Neural progenitor cell (in vitro differentiated cells): Measurements from ENCODE around the gene SPAG9.

ENCODE experiments used
- CTCF ChIP-seq: fragments of 200-600 bp; sonication (generic); IDR thresholded peaks from 2 replicates; pipeline ENCODE4 v1.5.1; 2017; ENCODE audit warnings: antibody characterized with exemption, mild to moderate bottlenecking
- EZH2 ChIP-seq: fragments of 200-600 bp; sonication (generic); IDR thresholded peaks from 2 replicates; pipeline ENCODE4 v1.6.1; 2017; ENCODE audit warnings: antibody characterized with exemption, mild to moderate bottlenecking, moderate library complexity

DNA sequence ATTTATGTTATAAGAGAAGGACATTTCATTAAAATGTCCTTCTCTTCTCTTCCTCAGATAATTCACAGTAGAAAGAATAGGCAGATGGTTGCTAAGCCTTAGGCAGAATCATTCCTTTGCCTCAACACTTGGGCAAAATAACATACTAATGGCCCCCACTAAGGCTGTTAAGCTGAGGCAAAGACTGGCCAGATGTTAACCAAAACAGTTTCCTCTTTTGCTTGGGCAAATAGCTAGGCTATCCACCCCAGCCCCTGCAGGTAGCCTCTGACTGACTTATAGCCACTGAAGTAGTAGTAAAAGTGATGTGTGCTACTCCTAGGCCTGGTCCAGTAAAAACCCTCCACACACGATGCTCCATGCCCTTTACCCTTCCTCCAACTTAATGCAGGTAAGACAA lies 55.2 kb downstream of the SPAG9 start:
- TF ChIP-seq CTCF, result no peak
- no peak for TF ChIP-seq EZH2
